Measurements from ENCODE around the gene FUT2. TPM values are rescaled to one million over a fixed set of nuclear protein-coding genes. Genes with fewer than 3 reads are reported as not detected.

Gene FUT2
- total RNA-seq, 1 donor from 2014 or later = 0.20 TPM

DNA sequence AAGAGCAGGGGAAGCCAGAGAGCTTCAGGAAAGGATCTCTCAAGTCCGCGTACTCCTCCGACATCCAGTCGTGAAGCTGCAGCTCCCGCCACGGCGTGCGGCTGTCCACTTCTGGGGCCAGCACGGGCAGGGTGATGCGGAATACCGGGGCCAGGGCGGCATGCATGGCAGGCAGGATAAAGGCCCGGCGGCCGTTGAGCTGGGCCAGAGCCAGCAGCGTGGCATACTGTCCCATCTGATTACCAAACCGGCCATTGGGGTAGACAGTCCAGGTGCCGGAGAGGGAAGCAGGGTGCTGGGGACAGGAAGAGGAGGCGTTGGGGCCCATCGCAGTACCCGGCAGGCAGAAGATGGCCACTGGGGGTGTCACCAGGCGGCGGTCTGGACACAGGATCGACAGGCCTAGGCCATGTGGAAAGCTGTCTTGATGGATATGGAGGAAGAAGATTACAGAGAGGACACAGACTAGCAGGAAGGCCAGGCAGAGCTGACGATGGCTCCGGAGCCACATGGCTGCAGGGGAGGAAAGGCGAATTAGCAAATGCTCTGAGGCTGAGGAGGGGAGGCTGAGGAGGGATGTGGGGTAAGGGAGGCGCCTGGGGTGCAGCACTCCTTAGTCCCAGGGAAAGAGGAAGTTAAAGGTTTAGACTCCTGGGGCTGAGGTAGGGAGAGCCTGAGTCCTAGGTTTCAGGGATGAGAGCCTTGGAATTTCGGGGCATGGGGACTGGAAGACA, 55.2 kb downstream of the FUT2 start:
- peaks cover 4% of the 10 kb centered on the region for H3K9me3 Mint-ChIP-seq
- no peak for DNase-seq (ENCODE audit: low spot score in 2 of 2, unreplicated experiment in 2 of 2)
- H3K4me3 Mint-ChIP-seq = peak overlapping the region; percentile 55
- H3K27me3 Mint-ChIP-seq (ENCODE audit: low read depth) = peaks cover 19% of the 10 kb centered on the region
- TF ChIP-seq, protein P1, sequence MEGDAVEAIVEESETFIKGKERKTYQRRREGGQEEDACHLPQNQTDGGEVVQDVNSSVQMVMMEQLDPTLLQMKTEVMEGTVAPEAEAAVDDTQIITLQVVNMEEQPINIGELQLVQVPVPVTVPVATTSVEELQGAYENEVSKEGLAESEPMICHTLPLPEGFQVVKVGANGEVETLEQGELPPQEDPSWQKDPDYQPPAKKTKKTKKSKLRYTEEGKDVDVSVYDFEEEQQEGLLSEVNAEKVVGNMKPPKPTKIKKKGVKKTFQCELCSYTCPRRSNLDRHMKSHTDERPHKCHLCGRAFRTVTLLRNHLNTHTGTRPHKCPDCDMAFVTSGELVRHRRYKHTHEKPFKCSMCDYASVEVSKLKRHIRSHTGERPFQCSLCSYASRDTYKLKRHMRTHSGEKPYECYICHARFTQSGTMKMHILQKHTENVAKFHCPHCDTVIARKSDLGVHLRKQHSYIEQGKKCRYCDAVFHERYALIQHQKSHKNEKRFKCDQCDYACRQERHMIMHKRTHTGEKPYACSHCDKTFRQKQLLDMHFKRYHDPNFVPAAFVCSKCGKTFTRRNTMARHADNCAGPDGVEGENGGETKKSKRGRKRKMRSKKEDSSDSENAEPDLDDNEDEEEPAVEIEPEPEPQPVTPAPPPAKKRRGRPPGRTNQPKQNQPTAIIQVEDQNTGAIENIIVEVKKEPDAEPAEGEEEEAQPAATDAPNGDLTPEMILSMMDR (IDR thresholded peaks at IDR 0.05; ENCODE audit: unreplicated experiment) = no peak
- H3K27ac Mint-ChIP-seq = peak overlapping the region; percentile 56
- H3K4me1 Mint-ChIP-seq = peaks cover 25% of the 10 kb centered on the region
- no peaks in the 10 kb centered on the region for H3K36me3 Mint-ChIP-seq

DNA sequence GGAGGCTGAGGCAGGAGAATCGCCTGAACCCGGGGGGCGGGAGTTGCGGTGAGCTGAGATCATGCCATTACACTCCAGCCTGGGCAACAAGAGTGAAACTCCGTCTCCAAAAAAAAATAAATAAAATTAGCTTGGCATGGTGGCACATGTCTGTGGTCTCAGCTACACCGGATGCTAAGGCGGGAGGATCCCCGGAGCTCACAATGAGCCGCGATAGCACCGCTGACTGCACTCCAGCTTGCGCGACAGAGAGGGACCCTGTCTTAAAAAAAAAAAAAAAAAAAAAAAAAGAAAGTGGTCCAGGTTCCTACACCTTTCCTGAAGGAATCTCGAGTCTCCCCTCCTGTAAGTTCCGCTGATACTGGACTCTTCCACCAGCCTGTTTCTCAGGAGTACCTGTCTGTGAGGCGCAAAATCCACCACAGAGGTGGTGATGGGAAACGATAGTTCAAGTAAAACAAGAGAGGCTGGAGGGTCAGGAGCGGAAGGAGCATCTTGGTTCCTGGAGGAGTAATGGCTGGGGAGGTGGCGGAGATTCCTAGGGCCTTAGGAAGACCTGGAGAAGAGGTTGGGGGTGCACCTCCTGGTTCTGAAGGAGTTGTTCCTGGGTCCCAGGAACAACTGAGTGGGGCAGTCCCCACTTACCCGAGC, 56.2 kb downstream of the FUT2 start:
- TF ChIP-seq, protein P1 (IDR thresholded peaks at IDR 0.05; ENCODE audit: unreplicated experiment) = no peak
- Mint-ChIP-seq H3K4me1 (peaks cover 25% of the 10 kb centered on the region), H3K9me3 (no peaks in the 10 kb centered on the region), H3K36me3 (no peaks in the 10 kb centered on the region), H3K27ac (peak overlapping the region; percentile 55), H3K27me3 (ENCODE audit: low read depth) (peaks cover 19% of the 10 kb centered on the region), H3K4me3 (peak overlapping the region; percentile 84)
- DNase-seq (ENCODE audit: low spot score in 2 of 2, unreplicated experiment in 2 of 2) = no peak

DNA sequence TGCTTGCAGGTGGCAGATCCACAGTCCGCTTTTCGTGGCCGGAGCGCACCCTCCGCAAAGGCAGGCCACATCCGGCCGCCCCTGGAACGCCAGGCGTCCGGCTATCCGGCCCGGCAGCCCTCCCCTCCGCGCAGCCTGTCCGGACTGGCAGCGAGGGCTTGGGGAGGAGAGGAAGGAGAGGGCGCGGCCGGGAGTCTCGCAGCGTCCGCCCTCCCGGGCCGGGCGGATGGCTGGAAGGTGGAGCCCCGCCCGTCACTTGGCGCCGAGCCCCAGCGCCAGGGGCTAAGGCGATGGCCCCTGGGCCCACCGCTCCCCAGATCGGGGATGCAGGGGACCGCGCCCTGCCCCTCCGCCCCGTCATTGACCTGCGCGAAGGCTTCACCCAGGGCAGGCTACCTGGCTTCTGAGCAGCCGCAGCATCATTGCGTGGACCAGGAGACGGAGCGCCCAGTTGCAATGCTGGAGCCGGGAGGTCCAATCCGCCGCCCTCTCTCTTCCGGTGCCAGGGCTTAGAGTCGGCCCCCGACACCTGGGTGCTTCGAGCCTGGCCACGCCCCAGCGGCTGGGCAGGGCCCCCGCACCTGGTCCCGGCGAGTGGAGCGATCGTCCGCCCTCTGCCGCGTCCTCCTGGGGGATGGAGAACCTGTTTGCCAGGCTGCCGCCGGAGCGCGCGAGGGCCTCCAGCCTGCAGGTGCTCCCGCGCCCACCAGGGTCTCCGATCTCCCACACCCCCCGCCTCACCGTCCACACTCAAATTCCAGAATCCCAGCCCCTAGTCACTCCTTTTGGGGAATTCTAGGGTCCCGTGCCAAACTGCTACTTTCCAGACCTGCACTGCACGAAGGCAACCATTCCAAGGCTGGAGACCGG, 57.0 kb downstream of the FUT2 start, which contains the start of gene FUT1:
Gene FUT1, minus strand, starts transcription at position 146 of the 870 bp plus-strand sequence. CDS start 1,360 bp downstream, outside the sequence.
- Mint-ChIP-seq H3K36me3 (no peaks in the 10 kb centered on the region), H3K27me3 (ENCODE audit: low read depth) (peaks cover 19% of the 10 kb centered on the region), H3K4me1 (peaks cover 22% of the 10 kb centered on the region), H3K27ac (peak within 1 kb of the TSS; percentile 91), H3K9me3 (no peaks in the 10 kb centered on the region), H3K4me3 (peak within 1 kb of the TSS; percentile 84)
- peak; percentile 80 to 86 for DNase-seq (ENCODE audit: low spot score in 2 of 2, unreplicated experiment in 2 of 2)
- TF ChIP-seq, protein P1 (IDR thresholded peaks at IDR 0.05; ENCODE audit: unreplicated experiment) = peak; percentile 55

DNA sequence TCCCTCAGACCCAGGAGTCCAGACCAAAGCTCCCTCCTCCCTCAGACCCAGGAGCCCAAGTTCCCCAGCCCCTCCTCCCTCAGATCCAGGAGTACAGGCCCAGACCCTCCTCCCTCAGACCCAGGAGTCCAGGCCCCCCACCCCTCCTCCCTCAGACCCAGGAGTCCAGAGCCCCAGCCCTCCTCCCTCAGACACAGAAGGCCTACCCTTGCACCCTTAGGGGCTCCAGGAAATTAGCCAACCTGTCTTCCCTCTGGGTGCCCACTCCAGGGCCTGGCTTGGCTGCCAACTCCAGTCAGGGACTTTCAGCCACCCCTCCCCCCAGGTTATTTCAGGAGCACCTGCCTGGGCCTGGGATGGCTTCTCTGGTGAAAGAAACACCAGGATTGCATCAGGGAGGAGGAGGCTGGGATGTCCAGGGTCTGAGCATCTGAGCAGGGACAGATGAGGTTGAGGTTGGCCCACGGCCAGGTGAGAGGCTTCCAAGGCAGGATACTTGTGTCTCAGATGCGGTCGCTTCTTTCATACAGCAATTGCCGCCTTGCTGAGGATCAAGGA, 59.4 kb downstream of the FUT2 start, which contains the start of gene FGF21:
Gene FGF21, plus strand, starts transcription at position 441 of the 558 bp plus-strand sequence. CDS start 713 bp downstream, outside the sequence.
- no peak within 1 kb of the TSS for H3K4me3 Mint-ChIP-seq
- no peak for DNase-seq (ENCODE audit: low spot score in 2 of 2, unreplicated experiment in 2 of 2)
- peaks cover 19% of the 10 kb centered on the region for H3K27me3 Mint-ChIP-seq (ENCODE audit: low read depth)
- H3K4me1 Mint-ChIP-seq = peaks cover 21% of the 10 kb centered on the region
- H3K36me3 Mint-ChIP-seq = no peaks in the 10 kb centered on the region
- H3K9me3 Mint-ChIP-seq = no peaks in the 10 kb centered on the region
- TF ChIP-seq, protein P1 (IDR thresholded peaks at IDR 0.05; ENCODE audit: unreplicated experiment) = no peak
- H3K27ac Mint-ChIP-seq = peak within 1 kb of the TSS; percentile 76

Other genes with a start within 250 kb of the FUT2 start
- 34.0 to 36.5 TPM (median 36.2 TPM) in 3 replicates for gene GRWD1, start 250.0 kb upstream of the FUT2 start, total RNA-seq
- 2.7 to 2.8 TPM (median 2.8 TPM) in 3 replicates for gene KCNJ14, start 240.4 kb upstream of the FUT2 start, total RNA-seq
- 184 to 196 TPM (median 190 TPM) in 3 replicates for gene CYTH2, start 226.6 kb upstream of the FUT2 start, total RNA-seq
- gene LMTK3, start 184.1 kb upstream of the FUT2 start, total RNA-seq = 19.4 to 21.3 TPM (median 20.4 TPM) in 3 replicates
- 0.64 to 0.79 TPM (median 0.74 TPM) in 3 replicates for gene SULT2B1, start 143.8 kb upstream of the FUT2 start, total RNA-seq
- not detected in 3 replicates for gene SPACA4, start 89.2 kb upstream of the FUT2 start, total RNA-seq
- 2.5 to 3.9 TPM (median 3.7 TPM) in 3 replicates for gene FAM83E, start 80.9 kb upstream of the FUT2 start, total RNA-seq
- 1,586 to 1,657 TPM (median 1,644 TPM) in 3 replicates for gene RPL18, start 76.8 kb upstream of the FUT2 start, total RNA-seq
- gene SPHK2, start 76.5 kb upstream of the FUT2 start, total RNA-seq = 25.3 to 28.6 TPM (median 27.7 TPM) in 3 replicates
- 11.5 to 13.2 TPM (median 13.1 TPM) in 3 replicates for gene DBP, start 58.6 kb upstream of the FUT2 start, total RNA-seq
- 48.2 to 55.0 TPM (median 53.1 TPM) in 3 replicates for gene CA11, start 49.8 kb upstream of the FUT2 start, total RNA-seq
- 6.8 to 7.3 TPM (median 7.1 TPM) in 3 replicates for gene NTN5, start 23.0 kb upstream of the FUT2 start, total RNA-seq
- gene MAMSTR, start 23.8 kb downstream of the FUT2 start, total RNA-seq = 5.8 to 6.5 TPM (median 6.0 TPM) in 3 replicates
- 1.4 to 2.1 TPM (median 1.5 TPM) in 3 replicates for gene RASIP1, start 44.6 kb downstream of the FUT2 start, total RNA-seq
- gene IZUMO1, start 50.9 kb downstream of the FUT2 start, total RNA-seq = 0.45 to 0.80 TPM (median 0.49 TPM) in 3 replicates
- gene FUT1, start 56.7 kb downstream of the FUT2 start, total RNA-seq = 3.5 to 4.4 TPM (median 4.3 TPM) in 3 replicates
- not detected in 3 replicates for gene FGF21, start 59.6 kb downstream of the FUT2 start, total RNA-seq
- gene BCAT2, start 115.1 kb downstream of the FUT2 start, total RNA-seq = 45.3 to 47.3 TPM (median 45.7 TPM) in 3 replicates
- gene HSD17B14, start 140.5 kb downstream of the FUT2 start, total RNA-seq = 22.9 to 29.6 TPM (median 27.1 TPM) in 3 replicates
- gene PLEKHA4, start 172.6 kb downstream of the FUT2 start, total RNA-seq = 25.7 to 28.6 TPM (median 26.9 TPM) in 3 replicates
- 158 to 170 TPM (median 158 TPM) in 3 replicates for gene PPP1R15A, start 176.4 kb downstream of the FUT2 start, total RNA-seq
- 0.38 to 1.4 TPM (median 0.84 TPM) in 3 replicates for gene TULP2, start 202.8 kb downstream of the FUT2 start, total RNA-seq
- gene NUCB1, start 204.3 kb downstream of the FUT2 start, total RNA-seq = 152 to 159 TPM (median 159 TPM) in 3 replicates
- 2.3 to 3.5 TPM (median 3.2 TPM) in 3 replicates for gene DHDH, start 237.7 kb downstream of the FUT2 start, total RNA-seq